SU-DHL-6 (cell line): ENCODE results near the gene ZDHHC8.

Source experiments
- H2AFZ ChIP-seq: fragments of 200-600 bp; sonication (generic); 2 replicates; pipeline ENCODE4 v1.6.1; 2014; ENCODE audit warnings: low read depth, mild to moderate bottlenecking, moderate library complexity, mixed read lengths, antibody characterized with exemption, low read length; ENCODE audit not compliant: severe bottlenecking
- H3F3A ChIP-seq: fragments of 200-600 bp; shearing (Covaris generic); 2 replicates; pipeline ENCODE4 v1.6.0; 2016; ENCODE audit warnings: antibody characterized with exemption, mild to moderate bottlenecking; ENCODE audit not compliant: insufficient read depth
- H3K27ac ChIP-seq: fragments of 200-600 bp; sonication (generic); 2 replicates; pipeline ENCODE4 v1.5.1; 2016; ENCODE audit warnings: low read depth, mild to moderate bottlenecking, low read length, moderate library complexity, mixed read lengths
- H3K27me3 ChIP-seq: fragments of 200-600 bp; sonication (generic), shearing (Covaris generic); 2 replicates; pipeline ENCODE4 v1.6.0; 2014; ENCODE audit warnings: mild to moderate bottlenecking, low read length
- H3K36me3 ChIP-seq: fragments of 200-600 bp; sonication (generic); 2 replicates; pipeline ENCODE4 v1.6.1; 2014; ENCODE audit warnings: mild to moderate bottlenecking, low read length, mixed read lengths
- H3K4me2 ChIP-seq: fragments of 300-600, 200-600 bp; shearing (Covaris generic), sonication (generic); 2 replicates; pipeline ENCODE4 v1.6.0; 2014; ENCODE audit warnings: low read length, low read depth, mild to moderate bottlenecking; ENCODE audit not compliant: poor library complexity, severe bottlenecking
- H3K4me3 ChIP-seq: fragments of 200-600 bp; sonication (generic); 2 replicates; pipeline ENCODE4 v1.5.1; 2014; ENCODE audit warnings: antibody characterized with exemption, low read length, mild to moderate bottlenecking, mixed read lengths; ENCODE audit not compliant: insufficient read depth, poor library complexity, severe bottlenecking
- H3K79me2 ChIP-seq: fragments of 200-600 bp; sonication (generic); 2 replicates; pipeline ENCODE4 v1.6.1; 2014; ENCODE audit warnings: mild to moderate bottlenecking, low read length, moderate library complexity; ENCODE audit not compliant: insufficient read depth
- H3K9ac ChIP-seq: fragments of 200-600 bp; sonication (generic); 2 replicates; pipeline ENCODE4 v1.7.0; 2014; ENCODE audit warnings: mild to moderate bottlenecking, low read length
- H3K9me2 ChIP-seq: fragments of 200-600 bp; sonication (generic); replicated peaks from 2 replicates; pipeline ENCODE4 v1.6.1; 2014; ENCODE audit warnings: low read length; ENCODE audit not compliant: insufficient read depth
- H3K9me3 ChIP-seq: fragments of 200-600 bp; sonication (generic); 2 replicates; pipeline ENCODE4 v1.6.1; 2014; ENCODE audit warnings: low read length, mixed read lengths; ENCODE audit not compliant: insufficient read depth
- H4K20me1 ChIP-seq: fragments of 200-600 bp; sonication (generic); 2 replicates; pipeline ENCODE4 v1.6.1; 2014; ENCODE audit warnings: low read depth, mild to moderate bottlenecking, antibody characterized with exemption, low read length, moderate library complexity, mixed read lengths
- EZH2phosphoT487 ChIP-seq: fragments of 200-600 bp; sonication (generic), shearing (Covaris generic); conservative IDR thresholded peaks from 2 replicates; pipeline ENCODE4 v1.6.1; 2018; ENCODE audit warnings: mild to moderate bottlenecking, antibody characterized with exemption, low read length, moderate library complexity, mixed read lengths
- TF ChIP-seq, protein P1 (sequence below): fragments of 200-600 bp; sonication (generic); IDR thresholded peaks from one replicate; pipeline ENCODE4 v1.5.1; 2017; ENCODE audit warnings: antibody characterized with exemption, mild to moderate bottlenecking, low read length, moderate library complexity; ENCODE audit not compliant: insufficient read depth, poor library complexity, severe bottlenecking

The ZDHHC8 gene

DNA sequence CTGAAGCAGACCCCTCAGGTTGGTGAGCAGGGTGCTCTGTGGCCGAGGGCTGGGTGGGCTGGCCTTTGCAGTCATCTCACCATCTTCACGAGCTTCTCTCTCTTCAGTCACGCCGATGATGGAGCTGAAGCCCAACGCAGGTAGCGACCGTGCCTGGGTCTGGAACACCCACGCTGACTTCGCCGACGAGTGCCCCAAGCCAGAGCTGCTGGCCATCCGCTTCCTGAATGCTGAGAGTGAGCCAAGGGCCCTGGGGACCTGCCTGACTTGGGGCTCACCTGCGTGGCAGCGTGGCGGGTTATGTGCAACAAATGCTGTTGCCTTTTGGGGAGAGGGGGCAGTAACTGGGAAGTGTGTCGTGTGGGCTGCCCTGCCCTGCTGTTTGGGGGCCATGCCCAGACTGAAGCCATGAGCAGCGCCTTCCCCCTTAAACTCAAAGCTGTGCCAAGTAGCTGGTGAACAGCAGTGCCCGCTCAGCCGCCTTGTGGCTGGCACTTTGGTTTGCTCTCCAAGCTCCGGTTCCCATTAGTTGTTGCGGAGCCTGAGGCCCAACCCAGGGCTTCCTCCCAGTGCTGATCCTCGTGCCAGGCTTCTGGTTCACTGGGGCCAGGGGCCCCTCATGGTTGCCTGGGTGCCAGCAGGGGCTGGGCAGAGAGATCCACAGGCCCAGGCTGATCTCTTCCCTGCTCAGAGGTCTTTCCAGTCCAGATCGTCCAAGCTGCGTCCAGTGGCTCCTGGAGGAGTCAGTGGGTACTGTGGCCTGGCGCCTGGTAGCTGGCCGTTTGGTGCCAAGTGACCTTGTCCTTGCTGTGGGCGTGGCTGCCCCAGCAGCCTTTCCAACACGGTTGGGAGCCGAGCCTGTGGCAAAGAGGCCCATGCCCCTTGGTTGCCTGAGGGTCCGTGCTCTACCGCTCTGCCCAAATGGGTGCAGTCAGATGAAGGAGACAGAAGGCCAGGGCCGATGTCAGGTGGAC lies 6.1 kb upstream of the ZDHHC8 start:
- no peaks in the 10 kb centered on the region for H3K9me2 ChIP-seq
- H2AFZ ChIP-seq = no peak overlapping the region
- H3K9me3 ChIP-seq = no peaks in the 10 kb centered on the region
- H3K27me3 ChIP-seq = no peaks in the 10 kb centered on the region
- H3K36me3 ChIP-seq = no peaks in the 10 kb centered on the region
- H3K4me2 ChIP-seq = no peak overlapping the region
- H3F3A ChIP-seq = no peaks in the 10 kb centered on the region
- H3K79me2 ChIP-seq = peaks cover 17% of the 10 kb centered on the region
- no peak for TF ChIP-seq EZH2phosphoT487
- TF ChIP-seq, protein P1, sequence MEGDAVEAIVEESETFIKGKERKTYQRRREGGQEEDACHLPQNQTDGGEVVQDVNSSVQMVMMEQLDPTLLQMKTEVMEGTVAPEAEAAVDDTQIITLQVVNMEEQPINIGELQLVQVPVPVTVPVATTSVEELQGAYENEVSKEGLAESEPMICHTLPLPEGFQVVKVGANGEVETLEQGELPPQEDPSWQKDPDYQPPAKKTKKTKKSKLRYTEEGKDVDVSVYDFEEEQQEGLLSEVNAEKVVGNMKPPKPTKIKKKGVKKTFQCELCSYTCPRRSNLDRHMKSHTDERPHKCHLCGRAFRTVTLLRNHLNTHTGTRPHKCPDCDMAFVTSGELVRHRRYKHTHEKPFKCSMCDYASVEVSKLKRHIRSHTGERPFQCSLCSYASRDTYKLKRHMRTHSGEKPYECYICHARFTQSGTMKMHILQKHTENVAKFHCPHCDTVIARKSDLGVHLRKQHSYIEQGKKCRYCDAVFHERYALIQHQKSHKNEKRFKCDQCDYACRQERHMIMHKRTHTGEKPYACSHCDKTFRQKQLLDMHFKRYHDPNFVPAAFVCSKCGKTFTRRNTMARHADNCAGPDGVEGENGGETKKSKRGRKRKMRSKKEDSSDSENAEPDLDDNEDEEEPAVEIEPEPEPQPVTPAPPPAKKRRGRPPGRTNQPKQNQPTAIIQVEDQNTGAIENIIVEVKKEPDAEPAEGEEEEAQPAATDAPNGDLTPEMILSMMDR = no peak
- H4K20me1 ChIP-seq = no peaks in the 10 kb centered on the region
- no peak overlapping the region for H3K4me3 ChIP-seq
- H3K9ac ChIP-seq = no peak overlapping the region
- no peak overlapping the region for H3K27ac ChIP-seq

DNA sequence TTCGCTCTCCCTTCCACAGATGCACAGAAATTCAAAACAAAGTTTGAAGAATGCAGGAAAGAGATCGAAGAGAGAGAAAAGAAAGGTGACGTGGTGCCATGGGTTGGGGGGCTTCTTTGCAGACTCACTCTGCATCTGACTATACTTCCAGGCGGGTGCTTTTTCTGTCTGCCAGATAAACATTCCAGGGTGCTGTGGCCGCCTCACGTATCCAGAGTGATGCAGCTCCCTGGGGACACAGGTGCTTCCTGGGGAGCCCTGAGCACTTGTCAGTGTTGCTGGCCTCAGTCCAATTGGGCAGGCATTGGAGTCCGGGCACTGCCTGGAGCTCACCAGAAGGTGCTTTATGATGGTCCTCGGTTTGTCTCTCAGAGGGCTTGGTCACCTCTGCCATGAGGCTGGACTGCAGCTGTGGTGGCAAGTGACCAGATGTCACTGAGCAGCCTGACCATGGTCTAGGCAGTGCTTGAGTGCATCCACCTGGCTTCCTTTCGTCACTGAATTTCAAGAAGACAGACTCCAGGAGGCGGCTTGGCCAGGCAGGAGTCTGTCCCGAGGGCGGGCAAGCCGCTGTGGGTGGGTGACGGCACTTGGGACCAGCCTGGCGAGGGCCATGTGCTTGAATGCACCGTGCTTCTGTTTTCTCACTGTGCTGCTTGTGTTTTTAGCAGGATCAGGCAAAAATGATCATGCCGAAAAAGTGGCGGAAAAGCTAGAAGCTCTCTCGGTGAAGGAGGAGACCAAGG lies 5.1 kb upstream of the ZDHHC8 start:
- Histone ChIP-seq H2AFZ (no peak overlapping the region), H3K27me3 (no peaks in the 10 kb centered on the region), H3K4me2 (no peak overlapping the region), H3K9me3 (no peaks in the 10 kb centered on the region), H3K79me2 (peaks cover 9% of the 10 kb centered on the region; the same call in 1 of the 2 replicates), H3K27ac (no peak overlapping the region), H4K20me1 (no peaks in the 10 kb centered on the region), H3F3A (no peaks in the 10 kb centered on the region), H3K9ac (no peak overlapping the region), H3K9me2 (no peaks in the 10 kb centered on the region), H3K4me3 (no peak overlapping the region), H3K36me3 (no peaks in the 10 kb centered on the region)
- TF ChIP-seq, protein P1 = no peak
- TF ChIP-seq EZH2phosphoT487 = no peak

DNA sequence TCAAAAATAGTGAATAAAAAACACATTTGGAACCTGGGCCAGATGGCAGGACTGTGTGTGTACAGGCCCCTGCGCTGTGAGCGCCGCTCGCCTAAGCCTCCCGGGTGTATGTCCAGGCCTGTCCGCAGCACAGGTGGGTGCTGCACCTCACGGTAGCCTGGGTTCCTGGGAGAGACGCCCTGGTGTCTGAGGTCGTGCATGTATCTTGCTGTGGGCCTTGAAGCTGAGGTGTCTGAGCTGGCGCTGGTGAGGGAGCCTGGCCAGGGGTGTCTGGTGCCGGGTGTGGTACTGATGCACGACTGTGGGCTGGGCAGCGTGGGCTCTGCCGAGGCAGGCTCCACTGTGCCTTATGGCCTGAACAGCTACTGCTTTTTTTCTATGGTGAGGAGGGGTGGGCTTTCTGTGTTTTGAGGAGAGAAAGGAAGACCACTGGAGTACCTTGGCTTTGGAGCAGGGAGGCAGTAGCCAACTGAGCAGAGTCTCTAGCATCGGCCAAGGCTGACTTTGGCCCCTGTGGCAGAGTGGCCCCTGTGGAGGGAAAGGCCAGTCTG lies 4.2 kb upstream of the ZDHHC8 start:
- no peak overlapping the region for H3K27ac ChIP-seq

More for the DNA sequence above, 4.2 kb upstream of the ZDHHC8 start:
- Histone ChIP-seq H3K36me3 (no peaks in the 10 kb centered on the region), H3K4me3 (no peak overlapping the region), H3K9me2 (no peaks in the 10 kb centered on the region), H3K4me2 (no peak overlapping the region), H3K27me3 (no peaks in the 10 kb centered on the region), H3K79me2 (0 out of 2 replicates have a peak, but pooled peaks cover under 1% of the 10 kb centered on the region), H4K20me1 (no peaks in the 10 kb centered on the region), H3K9ac (no peak overlapping the region), H2AFZ (no peak overlapping the region), H3K9me3 (no peaks in the 10 kb centered on the region), H3F3A (no peaks in the 10 kb centered on the region)
- TF ChIP-seq EZH2phosphoT487 = no peak
- TF ChIP-seq, protein P1 = no peak
